Panc1 (cell line): ENCODE results near the gene PPM1M.

ENCODE experiments used
- POLR2AphosphoS5 ChIP-seq: IDR thresholded peaks from 2 replicates; pipeline ENCODE4 v1.6.1; 2012; ENCODE audit warnings: mild to moderate bottlenecking, low read depth, low read length, moderate library complexity
- TF ChIP-seq, protein P1 (sequence below): fragments of 450-650 bp; IDR thresholded peaks from 2 replicates; pipeline ENCODE4 v1.5.1; 2017; ENCODE audit warnings: mild to moderate bottlenecking

- TF ChIP-seq, protein P1, sequence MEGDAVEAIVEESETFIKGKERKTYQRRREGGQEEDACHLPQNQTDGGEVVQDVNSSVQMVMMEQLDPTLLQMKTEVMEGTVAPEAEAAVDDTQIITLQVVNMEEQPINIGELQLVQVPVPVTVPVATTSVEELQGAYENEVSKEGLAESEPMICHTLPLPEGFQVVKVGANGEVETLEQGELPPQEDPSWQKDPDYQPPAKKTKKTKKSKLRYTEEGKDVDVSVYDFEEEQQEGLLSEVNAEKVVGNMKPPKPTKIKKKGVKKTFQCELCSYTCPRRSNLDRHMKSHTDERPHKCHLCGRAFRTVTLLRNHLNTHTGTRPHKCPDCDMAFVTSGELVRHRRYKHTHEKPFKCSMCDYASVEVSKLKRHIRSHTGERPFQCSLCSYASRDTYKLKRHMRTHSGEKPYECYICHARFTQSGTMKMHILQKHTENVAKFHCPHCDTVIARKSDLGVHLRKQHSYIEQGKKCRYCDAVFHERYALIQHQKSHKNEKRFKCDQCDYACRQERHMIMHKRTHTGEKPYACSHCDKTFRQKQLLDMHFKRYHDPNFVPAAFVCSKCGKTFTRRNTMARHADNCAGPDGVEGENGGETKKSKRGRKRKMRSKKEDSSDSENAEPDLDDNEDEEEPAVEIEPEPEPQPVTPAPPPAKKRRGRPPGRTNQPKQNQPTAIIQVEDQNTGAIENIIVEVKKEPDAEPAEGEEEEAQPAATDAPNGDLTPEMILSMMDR: no peak
- no peak for TF ChIP-seq POLR2AphosphoS5
Measured at GRCh38 chr3:52208556-52208955, 37.0 kb upstream of the PPM1M start.
